ENCODE measurements around the gene B4GAT1.

The B4GAT1 gene

DNA sequence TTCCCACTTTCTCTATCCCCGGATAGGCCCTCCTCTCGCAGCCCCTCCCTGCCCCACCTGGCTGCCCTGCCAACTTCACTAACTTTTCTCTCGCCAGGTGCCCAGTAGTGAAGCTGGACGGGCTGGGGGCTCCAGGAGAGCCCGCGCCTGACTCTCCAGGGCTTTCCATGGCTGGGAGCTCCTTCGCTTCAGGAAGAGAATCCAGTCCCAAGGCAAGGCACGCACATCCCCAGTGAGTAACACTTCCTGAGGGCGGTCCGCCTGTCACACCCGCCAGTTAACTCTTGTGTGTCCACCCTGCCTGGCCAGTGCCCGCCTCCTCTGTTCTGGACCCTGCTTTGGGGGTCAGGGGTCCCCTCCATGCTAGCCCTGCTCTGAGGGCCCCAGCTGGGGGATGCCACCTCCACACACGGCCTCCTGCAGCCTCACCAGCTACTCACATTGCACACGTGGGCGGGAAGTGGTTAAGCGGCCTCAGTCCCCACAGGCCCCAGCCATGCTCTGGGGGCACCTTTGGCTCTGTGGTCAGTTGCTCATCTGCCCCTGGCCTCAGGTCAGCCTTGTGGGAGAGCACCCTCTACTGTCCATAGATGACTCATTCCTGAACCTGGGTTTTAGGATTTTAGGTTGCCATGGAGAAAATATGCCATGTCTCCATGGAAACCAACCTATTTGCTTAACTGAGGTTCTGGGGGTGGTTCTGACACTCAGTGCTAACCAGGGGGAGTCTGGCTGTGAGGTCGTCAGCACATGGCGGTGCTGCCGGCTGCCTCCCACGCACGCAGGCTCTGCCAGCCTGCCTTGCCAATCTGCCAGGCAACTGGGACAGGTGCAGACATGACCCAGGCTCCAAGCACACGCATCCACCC is 11.0 kb downstream of the B4GAT1 start, which contains the start of gene RIN1:
Gene RIN1 (minus strand): TSS at position 201 of the 869 bp plus-strand sequence. CDS start 32 bp downstream, at position 169.
- peak; percentile 43 for DNase-seq

DNA sequence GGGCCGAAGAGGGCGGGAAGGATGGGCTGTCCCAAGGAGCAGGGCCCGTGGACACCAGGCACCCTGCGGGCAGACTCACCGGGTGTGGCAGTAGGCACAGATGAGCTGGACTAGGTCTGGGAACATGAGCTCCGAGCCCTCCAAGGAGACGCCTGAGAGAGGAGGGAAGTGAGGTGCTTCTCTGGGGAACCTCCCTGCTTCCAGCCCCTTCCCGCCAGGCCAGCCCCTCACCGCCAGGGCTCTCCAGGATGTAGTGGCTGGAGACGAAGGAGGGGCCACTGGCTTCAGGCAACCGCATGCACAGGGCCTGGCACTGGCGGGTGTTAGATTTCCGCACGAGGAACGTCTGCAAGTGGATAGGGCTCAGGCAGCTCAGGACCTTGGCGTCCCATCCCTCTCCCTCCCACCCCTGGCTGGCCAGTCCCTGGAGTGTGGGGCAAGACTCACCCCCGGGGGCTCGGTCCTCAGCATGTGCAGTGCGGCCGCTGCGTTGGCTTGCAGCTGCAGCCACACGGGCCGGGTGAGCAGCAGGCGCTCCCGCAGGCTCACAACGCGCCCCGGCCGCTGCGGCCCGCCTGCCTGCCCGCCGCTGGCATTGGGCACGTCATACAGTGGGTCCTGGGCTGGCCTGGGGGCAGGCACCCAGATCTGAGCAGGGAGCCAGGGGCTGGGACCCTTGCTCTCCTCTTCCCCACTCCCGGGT is 11.7 kb downstream of the B4GAT1 start:
- DNase-seq: peak; percentile 17

DNA sequence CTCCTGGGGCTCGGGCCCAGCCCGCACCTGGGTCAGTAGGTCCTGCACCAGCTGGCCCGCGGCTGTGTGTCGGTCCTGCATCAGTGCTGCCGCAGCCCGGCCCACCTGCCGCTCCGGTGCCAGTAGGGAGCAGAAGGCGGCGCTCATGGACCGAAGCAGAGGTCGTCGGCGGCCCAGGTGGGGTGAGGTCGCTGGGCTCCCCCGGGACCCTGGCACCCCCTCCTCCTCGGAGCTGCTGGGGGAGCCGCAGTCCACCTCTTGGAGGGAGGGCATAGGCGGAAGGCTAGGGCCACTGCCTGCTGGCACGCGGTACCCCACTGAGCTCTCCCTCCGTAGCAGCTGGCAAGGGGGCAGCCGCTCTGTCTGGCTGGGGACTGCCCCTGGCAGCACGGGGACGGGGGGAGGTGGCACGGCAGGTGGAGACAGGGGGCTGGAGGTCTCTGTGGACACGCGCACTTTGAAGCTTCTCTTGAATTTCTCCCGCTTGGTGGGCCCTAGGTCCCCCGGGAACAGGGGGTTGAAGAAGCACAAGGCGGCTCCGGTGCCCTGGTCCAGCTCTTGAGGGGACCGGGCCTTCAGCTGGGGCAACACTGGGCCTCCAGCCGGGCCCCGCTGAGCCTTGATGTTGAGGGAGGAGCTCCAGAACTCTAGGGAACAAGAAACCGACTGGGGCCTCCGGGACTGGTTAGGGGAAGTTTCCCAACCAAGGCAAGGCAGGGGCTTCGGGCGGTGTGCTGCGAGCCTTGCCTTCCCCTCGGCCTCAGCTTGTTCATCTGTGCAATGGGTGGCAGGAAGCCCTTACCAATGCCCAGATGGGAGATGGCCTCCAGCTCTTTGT is 12.6 kb downstream of the B4GAT1 start:
- no peak for DNase-seq

DNA sequence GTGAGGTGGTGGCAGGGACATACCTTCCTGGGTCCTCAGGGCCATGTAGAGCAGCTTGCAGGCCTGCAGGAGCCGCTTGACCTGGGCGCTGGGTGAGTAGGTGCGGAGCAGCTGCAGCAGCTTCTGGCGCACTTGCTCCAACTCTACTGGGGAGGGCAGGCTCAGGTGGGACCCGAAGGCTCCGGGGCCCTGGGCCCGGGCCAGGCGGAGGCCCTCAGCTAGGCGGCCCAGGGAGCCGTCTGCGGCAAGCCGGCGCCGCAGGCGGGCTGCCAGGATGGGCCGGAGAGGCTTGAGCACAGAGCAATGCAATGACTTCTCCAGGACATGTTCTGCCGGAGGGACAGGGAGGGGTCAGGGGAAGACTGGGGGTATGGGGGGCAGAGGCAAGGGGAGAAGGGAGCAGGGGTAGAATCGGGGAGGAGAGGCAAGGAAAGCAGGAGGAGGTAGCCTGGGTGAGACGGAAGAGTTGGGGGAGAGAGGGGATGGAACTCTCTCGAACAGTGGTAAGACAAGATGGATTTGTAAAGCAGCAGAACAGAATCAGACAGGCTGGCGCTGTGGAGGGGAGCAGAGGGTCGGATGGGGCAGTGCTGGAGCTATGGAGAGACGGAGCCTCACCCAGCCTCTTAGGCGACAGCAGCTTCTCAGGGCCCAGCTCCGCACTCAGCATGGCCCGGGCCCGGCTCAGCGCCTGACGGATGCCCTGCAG is 13.4 kb downstream of the B4GAT1 start:
- no peak for DNase-seq

DNA sequence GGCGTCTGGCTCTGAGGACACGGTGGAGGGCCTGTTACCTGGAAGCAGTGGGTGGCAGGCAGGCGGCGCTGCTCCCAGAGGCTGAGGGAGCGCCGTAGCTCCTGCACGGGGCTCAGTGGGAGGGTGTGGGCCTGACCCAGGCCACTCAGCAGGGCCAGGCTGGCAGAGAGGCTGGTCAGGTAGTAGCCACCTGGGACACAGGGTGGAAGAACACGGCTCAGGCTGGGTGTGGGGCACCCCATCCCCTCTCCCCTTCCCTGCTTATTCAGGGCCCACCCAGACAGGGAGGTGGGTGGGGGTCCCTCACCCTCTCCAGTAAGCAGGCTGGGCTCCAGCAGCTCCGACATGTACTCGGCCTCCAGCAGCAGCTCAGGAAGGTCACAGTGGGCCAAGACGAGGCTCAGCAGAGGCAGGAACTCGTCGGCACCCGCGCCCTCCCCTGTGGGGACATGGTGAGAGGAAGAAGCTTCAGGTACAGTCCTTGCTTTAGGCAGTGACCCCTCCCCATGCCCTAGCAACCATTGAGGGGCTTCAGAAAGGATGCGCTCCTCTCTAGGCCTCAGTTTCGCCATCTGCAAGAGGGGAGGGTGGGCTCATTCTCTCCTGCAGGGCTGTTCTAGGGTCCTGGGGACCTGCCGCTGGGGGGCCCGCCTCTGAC is 14.1 kb downstream of the B4GAT1 start:
- DNase-seq: no peak

DNA sequence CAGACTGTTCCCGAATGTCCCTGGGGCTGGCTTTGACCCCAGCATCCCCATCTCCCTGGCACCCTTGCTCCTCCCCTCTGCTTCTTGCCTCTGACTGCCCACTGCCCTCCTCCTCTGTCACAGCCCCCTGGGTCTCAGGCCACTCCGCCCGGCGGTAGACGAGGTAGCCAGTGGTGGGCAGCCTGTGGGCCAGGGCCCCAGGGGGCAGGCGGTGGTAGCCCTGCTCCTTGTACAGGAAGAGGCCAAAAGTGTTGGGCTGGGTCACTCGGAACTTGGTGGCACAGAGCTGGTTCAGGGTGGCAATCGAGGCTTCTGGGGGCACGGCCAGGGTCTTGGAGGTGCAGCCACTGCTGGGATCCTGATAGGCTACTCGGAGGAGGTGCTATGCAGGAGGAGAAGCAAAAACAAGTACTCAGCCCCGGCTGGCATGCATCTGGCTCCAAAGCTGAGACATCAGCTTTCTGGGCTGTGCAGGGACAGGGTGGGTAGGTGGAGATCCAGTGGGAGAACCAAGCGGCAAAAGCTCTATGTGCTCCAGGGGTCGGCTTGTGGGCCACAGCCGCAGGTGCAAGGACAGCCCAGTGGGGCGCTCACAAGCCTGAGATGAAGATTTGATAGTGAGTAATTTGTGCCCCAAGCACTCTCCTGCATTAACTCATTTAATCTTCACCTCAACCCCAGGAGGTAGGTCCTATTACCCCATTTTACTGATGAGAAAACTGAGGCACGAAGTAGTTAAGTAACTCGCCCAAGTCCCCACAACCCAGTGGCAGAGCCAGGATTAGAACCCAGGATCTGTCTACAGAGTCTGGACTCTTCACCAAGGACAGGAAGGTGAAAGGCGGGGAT is 14.8 kb downstream of the B4GAT1 start:
- no peak for DNase-seq

DNA sequence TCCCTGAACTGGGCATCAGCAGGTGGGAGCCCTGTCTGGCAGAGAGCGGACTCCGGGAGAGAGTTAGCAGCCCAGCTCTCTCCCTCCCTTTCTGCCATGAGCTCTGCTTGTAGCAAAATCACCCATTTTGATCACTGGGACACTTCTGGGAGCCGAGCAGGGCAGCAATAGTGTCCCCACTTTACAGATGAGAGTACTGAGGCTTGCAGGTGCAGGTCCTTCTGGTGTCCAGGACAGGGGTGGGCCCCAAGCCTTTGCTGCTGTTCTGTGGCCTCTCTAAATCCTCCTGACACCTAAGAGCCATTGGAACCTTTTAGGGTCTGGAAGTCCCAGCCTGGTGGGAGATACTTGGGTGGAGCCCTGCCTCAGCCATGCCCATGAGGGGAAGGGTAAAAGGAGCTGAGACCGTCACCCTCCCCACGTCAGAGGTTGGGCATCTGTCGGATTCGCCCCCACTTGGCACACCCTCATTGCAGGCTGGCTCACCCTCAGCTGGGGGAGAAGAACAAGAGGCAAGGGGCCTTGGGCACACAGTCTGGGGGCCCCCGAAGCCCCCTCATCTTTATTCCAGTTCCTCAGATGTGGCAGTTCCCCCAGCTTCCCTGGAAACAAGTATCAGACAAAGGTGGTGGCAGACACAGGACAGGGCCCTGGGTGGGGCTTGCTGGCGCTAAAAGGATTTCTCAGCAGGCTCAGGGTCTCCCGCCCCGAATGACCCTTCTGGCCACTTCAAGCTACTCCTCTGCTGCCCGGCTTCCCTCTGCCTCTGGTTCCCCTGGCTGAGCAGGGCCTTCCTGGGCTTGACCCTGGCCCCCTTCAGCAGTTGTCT is 15.7 kb downstream of the B4GAT1 start:
- no peak for DNase-seq

DNA sequence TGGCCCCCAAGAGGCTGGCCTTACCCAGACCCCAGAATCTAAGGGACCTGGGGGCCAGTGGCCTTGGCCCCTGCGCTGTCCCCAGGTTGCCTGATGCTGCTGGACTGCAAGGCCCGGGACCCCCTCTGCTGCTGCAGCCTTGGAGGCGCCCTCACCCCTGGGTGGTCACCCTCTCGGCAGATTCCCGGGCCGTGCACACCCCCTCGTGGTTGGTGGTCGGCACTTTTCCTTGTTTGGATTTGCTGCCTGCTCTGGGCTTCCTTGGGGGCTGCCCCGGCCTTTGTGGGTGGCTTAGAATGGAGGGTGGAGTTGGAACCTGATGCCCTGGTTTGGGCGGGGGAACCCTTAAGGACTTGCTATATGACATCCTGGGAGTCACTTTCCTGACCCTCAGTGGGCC is 16.5 kb downstream of the B4GAT1 start:
- no peak for DNase-seq

DNA sequence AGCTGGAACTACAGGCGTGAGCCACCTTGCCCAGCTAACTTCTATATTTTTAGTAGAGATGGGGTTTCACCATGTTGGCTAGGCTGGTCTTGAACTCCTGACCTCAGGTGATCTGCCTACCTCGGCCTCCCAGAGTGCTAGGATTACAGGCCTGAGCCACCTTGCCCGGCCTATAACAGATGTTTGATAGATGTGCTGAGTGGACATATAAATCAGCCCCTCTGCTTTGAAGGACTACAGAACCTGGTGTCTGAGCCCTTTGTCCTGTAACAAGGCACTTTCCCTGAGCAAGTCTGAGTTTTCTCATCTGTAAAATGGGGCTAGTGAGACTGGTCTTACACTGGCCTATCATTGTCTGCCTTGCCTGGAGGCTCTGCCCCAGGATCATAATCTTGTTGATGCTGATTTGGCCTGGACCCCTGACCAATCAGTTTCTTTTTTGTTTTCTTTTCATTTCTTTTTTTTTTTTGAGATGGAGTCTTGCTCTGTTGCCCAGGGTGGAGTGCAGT is 18.2 kb downstream of the B4GAT1 start:
- no peak for DNase-seq

DNA sequence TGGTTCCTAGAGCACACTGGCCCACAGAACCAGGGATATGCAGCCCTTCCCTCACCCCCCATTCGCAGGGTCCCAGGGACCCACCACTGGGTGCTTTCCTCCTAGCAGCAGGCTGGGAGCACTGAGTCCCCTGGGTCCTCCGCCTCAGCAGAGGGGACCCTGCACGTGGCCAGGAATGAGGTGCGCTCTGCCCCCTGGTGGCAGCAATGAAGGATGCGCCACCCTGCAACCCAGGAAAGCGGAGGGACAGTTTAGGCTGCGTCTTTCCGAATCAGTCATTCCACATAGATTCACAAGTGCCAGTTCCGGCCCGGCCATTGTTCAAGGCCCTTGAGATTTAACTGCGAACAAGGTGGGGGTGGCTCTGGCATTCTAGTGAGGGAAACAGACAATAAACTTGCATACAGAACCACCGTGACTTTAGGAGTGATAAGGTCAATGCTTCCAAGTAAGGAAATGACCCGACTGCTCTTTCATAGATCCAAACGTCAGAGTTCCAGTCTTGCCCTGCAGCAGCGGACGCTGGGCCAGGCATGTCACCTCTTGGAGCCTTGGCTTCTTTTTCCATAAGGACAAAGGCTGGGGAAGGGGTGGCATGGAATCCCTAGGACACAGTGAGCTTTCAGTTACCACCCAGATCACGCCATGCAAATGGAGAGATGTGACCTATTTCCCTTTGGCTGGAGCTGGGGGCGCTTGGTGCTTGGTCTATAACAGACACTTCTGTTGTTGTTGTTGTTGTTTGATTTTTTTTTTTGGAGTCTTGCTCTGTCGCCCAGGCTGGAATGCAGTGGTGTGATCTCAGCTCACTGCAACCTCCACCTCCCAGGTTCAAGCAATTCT is 18.9 kb downstream of the B4GAT1 start:
- DNase-seq: peak; percentile 63

DNA sequence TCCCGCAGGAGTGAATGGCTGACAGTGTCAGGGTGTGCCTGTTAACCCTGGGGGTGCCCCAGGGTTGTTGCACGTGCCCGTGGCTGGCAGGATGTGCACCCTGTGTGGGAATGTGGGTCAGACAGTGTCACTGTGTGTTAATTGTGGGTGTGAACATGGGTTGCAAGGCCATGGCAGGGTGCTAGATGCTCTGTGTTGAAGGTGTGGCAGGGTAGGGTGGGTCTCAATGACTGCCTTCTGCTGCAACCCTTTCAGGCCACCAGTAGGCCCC is 19.5 kb downstream of the B4GAT1 start:
- no peak for DNase-seq

DNA sequence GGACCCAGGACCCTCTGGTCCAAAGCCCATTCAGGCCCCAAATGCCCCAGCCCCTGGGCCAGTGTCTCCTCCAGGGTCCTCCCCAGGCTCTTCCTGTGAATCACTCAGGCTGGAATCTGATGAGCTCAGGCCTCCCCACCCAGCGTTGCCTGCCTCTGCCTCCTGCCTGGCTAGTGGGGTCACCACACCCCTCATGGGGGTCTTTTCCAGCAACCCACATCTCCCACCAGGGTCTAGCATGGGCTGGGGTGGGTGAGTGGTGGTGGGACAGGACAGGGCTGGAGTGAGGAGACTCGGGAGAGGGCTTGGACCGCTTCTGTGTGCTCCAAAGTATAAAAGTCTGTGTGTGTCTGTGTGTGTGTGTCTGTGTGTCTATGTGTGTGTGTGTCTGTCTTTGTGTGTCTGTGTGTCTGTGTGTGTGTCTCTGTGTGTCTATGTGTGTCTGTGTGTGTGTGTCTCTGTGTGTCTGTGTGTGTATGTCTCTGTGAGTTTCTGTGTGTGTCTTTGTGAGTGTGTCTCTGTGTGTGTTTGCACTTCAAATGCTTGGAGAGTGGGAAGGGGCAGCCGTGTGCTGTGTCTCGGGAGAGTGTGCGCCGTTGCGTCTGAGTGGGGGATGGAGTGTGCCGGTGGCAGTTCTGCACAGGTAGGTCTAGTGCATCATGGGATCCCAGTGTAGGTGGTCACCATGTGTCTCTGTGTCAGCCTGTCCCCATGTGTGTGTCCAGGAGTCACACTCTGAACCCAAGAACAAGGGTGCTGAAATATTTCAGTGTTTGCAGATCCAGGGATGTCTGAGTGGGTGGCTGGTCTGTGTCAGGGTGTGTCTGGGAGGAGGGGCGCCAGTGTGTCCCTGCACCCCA is 20.0 kb downstream of the B4GAT1 start:
- no peak for DNase-seq

DNA sequence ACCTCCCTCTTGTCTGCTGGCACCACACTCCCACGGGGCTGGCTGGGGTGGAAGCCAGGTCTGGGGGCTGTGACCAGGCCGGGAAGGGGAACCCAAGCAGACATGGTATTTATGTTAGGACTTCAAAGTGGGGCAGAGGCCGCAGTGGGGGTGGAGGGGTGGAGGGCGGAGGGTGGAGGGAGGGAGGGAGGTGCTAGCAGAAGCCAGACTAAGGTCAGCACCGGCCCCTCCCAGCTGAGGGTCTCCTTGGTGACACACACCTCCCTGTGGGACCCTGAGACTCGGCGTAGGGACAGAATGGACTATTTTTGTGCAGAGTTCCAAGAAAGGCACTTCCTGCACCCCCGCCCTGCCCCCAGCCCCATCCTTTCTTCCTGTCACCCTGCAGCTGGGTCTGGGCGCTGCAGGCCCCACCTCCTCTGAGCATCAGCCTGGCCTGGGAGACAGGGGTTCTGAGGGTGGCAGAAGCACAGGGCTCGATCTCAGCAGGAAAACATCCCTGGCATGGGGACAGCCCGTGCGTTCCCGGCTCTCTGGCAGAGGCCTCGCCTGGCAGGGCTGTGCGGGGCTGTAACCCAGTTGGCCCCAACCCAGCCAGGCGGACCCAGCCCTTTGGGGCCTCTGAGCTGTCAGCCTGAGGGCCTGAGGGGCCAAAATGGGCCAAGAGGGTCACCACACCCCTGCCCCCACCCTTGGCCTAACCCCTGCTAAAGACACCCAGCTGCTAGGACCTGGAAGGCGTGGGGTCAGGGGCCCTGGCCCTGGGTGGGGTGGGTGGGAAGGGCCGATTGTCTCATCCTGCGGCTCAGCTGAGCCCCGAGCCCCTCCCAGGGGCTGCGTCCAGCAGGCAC is 20.9 kb downstream of the B4GAT1 start:
- DNase-seq: no peak

DNA sequence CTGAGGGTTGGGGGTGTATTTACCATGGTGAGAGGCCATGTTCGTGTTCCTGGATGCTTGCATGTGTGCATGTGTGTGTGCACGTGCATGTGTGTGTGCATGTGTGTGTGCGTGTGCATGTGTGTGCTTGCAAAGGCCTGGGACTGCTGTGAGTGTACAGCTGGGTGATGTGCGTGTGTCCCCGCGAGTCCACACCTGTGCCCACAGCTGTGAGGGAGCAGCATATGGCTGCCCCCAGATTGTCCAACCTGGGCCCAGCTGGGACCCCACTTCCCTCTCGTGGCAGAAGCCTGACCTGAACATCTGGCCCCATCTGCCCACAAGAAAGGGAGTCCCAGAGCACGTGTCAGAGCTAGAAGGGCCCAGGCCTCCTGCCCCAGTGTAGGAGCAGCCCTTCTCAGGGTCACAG is 22.2 kb downstream of the B4GAT1 start:
- no peak for DNase-seq

DNA sequence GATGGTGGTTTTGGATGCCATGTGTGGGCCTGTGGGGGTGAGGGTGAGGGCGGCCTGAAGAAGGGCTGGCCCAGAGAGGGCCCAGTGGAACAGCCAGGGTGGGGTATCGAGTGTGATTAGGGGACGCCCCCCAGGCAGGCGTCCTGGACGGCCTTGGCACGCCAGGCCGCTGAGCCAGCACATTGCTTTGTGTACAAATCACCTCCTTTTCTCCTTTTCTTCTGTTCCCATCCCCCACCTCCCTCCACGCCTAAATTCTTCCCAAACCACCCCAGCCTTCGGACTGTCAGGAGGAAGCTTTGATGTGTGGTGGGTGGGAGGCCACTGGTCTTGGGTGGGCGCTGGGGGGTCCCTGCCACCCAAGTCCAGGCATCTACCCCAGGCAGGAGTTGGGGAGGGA is 22.8 kb downstream of the B4GAT1 start:
- DNase-seq: no peak

DNA sequence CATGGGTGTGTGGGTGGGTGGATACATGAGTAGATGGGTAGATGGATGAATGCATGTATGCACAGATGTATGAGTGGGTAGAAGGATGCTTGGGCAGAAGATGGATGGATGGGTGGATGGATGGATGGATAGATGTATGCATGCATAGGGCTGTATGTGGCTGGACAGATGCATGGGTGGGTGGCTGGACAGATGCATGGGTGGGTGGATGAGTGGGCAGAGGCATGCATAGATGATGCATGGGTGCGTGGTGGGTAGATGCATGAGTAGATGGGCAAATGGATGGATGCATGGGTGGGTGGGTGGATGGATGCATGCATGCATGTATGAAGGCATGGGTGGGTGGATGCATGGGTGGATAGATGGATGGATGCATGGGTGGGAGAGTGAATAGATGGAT is 23.7 kb downstream of the B4GAT1 start:
- no peak for DNase-seq

DNA sequence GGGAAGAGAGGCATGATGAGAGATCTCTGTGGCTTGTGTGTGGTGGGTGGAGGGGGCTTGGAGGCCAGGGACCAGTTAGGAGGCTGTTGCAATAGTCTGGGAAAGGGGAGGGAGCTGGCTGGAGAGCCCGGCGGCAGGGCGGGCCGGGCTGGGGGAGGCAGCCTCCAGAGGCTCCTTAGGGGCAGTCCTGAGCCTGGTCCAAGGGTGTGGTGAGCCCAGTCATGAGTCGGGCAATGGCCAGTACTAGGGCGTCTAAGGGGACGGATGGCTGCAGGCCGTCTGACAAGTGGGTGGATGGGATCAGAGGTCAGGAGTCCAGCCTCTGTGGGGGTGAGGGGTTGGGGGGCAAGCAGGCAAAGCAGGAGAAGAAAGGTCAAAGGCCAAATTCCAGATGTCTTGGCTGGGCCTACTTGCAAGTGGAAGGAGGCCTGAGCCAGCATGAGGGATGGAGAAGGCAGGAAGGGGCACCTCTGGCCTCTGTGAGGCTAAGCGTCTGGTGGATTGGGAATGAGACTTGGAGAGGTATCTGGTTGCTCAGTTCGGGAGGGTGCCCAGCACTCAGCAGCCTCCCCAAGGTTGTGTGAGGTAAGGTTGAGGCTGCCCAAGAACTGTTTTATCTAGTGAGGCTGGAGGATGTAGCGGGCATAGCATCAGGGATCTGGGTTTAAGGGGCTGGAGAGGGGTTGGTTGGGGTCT is 24.5 kb downstream of the B4GAT1 start:
- DNase-seq: no peak
